ENCODE results near the gene ACKR1.

Gene ACKR1

DNA sequence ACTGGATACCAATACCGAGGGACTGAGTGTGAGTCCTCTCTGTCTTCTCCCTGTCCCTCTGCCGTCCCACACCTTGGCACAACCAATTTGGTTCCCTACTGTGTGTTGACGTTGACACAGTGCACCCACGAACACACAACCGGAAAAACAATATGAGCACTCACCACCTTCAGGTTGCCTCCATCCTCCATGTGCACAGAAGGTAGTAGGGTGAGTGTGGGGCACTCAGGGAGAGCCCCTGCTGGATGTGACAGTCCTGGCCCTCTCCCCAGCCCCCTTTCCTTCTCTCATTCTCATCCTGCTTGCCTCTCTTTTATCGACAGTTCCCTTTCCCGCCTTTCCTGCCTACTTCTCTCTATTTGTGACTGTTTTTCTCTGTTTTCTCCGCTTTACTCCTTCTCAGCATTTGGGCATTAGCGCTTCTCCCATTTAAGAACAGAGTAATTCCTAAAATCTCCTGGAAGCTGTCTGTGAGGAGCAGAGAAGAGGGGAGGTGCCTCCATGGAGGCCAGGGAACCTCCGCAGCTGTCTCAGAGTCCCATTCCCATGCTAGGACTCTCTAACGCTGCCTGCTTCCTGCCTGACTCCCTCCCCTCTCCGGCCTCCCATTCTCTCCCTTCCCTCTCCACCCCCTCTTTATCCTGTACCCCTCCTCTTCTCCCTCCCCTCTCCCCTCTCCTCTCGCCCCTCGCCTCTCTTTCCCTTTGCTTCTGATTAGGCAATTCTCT lies 16.9 kb upstream of the ACKR1 start:
- no peak for DNase-seq (ENCODE audit: low spot score)

DNA sequence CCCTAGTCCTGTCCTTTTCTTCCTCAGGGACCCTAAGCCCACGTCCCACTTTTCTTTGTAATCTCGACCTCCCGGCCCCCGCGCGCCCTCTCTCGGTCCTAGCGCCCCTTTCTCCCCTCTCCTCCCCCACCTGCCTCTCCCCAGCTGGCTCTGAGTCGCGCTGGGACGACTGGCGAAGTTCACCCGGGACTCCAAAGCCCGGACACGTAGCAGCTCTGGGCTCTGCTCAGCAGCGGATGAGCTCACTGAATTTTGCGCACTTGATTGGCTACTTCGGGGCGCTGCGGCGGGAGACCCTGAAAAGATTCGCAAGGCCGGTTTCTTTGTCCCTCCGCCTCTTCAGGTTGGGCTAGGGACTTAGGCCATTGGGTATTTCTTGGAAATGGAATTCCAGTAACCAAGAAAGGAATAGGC lies 16.3 kb upstream of the ACKR1 start:
- DNase-seq (ENCODE audit: low spot score): peak; percentile 46

DNA sequence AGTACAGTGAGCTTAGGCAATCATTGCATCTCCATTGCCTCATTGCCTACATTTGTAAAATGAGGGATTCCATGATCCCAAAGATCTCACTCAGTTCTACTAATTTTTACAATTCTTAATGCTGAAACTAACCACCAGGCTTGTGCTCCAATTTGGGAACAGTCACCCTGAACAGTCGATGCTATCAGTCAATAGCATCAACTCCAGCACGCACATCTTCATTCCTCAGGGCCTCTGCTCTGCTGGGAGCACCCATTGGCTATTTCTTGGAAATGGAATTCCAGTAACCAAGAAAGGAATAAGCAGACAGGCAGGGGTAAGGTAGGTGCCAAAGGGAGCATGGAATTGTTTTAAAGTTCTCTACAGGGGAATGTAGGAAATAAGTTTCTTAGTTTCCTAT lies 14.2 kb upstream of the ACKR1 start:
- DNase-seq (ENCODE audit: low spot score): no peak

DNA sequence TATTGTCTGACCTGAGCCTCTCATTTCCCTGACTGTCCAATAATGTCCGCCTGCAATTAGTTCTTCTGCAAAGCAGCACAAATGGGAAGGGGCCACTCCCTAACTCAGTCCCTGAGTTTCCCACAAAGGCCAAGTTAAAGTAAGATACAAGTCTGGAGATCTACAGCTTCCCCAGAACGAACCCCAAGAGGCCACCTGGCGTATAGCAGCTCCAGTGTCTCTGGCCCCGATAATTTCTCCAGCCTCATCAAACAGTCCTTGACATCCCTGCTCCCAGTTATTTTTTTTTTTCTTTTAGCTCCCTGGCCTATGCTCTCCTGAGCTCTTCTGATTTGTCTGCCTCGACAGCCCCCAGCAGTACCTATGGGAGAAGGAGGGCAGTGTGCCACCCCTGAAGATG lies 8.1 kb upstream of the ACKR1 start:
- no peak for DNase-seq (ENCODE audit: low spot score)

DNA sequence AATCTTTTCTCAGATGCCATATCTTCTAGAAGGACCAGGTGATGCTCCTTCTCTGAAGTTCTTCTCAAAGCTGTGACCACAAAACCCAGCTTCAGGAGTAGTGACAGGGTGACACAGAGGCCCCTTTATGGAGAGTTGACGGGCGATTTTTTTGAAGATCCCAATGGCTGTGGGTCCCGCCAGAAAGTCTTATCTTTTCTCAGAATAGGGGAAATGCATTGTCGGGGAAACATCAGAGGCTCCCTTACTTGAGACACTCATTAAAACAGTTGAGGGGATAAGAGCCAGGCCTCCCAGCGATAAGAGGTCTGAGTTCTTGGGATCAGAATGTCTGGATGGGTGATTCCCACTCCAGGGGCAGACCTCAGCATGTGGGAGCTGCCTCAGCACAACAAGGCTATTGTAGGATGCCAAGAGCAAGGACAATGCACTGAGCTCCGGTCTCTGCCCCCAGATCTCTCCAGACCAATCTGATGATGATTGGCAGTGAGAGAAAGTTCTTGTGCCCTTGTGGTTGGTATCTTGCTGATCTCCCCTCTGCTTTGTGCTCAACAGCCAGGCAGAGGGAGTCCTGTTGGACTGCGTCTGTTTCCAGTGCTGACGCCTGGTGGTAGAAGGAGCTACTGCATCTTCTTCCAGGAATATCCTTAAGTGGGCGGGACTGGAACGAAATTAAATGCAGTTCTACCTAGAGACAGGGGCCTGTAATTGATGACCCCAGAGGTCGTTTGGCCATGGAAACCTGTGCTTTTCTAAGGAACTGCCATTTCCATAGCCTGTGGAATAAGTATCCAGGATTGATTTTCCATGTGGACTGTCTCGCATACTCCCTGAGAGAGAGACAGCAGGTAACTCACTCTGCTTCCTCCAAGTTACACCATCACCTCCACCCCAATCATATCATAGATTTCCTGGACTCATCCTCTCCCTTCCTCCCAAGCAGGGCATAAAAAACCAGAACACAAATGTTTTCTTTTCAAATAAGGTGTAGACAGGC lies 6.8 kb upstream of the ACKR1 start:
- peak; percentile 74 for DNase-seq (ENCODE audit: low spot score)

DNA sequence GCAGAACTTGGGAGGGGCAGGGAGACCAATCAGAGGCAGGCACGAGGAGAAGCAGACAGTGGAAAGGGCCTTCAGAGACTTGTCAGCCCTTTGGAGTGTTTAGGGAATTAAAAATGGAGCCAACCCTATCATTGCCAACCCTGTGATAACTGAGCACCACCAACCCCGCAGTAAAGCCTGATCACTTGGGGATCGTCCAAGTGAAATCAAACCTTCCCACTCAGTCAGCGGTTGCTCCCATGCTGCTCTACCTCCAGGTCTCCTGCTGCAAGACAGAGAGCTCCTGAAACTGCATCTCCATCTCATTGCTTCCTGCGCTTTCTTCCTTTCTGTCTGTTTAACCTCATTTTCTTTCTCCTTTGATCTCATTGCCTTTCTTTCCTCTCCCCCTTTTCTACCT lies 4.8 kb upstream of the ACKR1 start:
- DNase-seq (ENCODE audit: low spot score): no peak

DNA sequence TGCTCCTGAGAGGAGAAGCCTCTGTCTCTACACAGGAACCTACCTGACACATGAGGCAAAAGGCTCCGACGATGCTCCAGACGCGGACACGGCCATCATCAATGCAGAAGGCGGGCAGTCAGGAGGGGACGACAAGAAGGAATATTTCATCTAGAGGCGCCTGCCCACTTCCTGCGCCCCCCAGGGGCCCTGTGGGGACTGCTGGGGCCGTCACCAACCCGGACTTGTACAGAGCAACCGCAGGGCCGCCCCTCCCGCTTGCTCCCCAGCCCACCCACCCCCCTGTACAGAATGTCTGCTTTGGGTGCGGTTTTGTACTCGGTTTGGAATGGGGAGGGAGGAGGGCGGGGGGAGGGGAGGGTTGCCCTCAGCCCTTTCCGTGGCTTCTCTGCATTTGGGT lies 3.9 kb upstream of the ACKR1 start:
- no peak for DNase-seq (ENCODE audit: low spot score)

DNA sequence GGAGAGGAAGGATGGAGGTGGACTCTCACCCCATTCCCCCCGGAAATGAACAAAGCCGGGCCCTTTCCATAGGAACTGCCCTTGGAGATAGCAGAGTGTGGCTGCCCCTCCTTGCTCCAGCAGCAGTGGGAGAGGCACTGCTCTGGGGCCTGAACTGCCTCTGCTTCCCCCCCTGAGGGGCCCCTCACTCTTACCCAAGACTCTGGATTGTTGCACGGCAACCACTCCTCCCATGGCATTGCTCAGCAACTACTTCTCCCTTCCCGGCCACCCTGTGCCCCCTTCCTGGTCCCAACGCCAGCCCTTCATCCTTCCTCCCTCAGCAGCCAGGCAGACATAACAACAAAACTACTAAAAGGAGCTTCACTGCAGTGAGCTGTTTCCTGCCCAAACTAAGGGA lies 3.0 kb upstream of the ACKR1 start:
- no peak for DNase-seq (ENCODE audit: low spot score)

DNA sequence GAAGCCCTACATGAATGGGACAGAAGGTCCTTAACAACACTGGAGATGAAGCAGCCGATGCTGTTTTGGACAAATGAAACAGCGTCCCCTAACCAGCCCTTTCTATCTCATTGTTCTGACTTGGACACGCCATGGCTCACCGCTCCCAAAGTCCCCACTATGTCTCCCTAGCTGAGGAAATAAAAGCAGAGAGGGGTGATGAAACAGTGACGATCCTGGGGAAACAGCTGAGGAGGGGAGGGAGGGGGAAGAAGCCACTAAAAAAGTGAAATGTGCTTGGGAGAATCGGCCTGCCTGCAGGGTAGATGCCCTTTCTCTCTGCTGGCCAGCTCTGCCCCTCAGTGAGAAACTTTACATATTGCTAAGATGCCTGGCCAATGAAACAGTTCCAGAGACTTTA lies 1.1 kb upstream of the ACKR1 start:
- no peak for DNase-seq (ENCODE audit: low spot score)

DNA sequence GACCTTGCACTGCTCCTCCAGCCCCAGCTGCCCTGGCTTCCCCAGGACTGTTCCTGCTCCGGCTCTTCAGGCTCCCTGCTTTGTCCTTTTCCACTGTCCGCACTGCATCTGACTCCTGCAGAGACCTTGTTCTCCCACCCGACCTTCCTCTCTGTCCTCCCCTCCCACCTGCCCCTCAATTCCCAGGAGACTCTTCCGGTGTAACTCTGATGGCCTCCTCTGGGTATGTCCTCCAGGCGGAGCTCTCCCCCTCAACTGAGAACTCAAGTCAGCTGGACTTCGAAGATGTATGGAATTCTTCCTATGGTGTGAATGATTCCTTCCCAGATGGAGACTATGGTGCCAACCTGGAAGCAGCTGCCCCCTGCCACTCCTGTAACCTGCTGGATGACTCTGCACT lies 550 bp downstream of the ACKR1 start:
- no peak for DNase-seq (ENCODE audit: low spot score)

DNA sequence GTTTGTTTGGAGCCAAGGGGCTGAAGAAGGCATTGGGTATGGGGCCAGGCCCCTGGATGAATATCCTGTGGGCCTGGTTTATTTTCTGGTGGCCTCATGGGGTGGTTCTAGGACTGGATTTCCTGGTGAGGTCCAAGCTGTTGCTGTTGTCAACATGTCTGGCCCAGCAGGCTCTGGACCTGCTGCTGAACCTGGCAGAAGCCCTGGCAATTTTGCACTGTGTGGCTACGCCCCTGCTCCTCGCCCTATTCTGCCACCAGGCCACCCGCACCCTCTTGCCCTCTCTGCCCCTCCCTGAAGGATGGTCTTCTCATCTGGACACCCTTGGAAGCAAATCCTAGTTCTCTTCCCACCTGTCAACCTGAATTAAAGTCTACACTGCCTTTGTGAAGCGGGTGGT lies 1.4 kb downstream of the ACKR1 start:
- no peak for DNase-seq (ENCODE audit: low spot score)

DNA sequence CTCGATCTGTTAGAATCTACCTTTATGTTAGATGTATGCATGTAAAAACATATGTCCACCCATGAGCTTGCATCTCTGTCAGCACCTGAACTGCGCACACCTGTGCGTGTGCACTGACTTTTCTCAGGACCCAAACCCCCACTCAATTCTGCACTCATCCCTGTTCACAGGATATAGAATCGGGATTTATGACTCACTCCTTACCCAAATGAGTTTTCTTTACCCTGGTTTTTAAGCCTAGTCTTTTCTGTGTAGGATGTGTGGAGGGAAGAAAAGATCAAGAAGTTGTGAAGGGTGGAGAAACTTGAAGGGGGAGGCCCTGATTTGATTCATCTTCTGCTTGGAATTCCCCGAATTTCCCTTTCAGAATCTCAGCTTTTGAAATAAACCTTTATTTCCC lies 2.4 kb downstream of the ACKR1 start:
- no peak for DNase-seq (ENCODE audit: low spot score)

DNA sequence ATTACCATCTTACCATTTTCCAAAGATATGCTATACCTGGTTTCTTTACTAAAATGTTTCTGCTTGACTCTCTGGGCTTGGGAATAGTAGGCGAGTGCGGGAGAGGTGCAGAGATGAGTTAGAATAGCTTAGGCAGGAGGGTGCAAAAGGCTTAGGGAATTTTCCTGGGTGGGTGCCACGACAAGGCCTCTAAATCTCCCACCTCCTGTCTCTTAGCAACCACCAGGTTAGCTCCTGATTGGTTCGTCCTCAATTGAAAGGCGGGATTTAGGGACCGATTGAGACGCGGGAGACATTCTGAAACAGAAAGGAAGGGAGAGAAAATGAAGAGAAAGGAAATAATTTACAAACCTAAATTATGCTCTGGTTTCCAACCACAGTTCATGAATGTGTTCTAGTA lies 3.1 kb downstream of the ACKR1 start:
- DNase-seq (ENCODE audit: low spot score): peak; percentile 32

DNA sequence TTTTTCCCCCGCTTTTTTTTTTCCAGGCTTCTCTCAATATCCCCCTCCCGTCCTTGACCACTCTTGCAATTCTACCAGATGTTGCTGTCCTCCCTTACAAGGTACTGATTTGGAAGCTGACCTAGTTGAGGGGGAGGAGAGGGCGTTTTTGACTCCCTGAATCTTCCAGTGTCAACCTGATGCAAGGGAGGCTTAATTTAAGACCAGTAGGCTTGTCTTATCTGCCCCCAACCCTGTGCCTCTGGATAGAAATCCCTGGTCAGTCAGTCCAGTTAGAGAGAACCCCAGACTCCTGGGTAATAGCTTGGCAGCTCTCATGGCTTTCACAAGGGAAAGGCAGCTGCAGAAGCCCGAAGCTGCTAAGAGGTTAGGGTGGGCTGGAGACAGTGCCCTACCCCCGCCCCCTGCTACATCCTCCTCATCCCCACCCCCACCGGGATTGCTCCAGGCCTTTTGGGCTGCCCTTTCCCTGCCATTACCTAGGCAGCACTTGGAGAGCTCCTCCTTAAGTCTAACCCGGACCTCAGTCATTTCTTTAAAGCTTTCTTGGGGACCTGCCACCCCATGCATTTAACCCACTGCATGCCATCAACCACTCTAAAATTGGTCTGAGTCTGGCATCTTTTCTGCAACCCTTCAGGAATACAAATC lies 3.6 kb downstream of the ACKR1 start:
- no peak for DNase-seq (ENCODE audit: low spot score)

DNA sequence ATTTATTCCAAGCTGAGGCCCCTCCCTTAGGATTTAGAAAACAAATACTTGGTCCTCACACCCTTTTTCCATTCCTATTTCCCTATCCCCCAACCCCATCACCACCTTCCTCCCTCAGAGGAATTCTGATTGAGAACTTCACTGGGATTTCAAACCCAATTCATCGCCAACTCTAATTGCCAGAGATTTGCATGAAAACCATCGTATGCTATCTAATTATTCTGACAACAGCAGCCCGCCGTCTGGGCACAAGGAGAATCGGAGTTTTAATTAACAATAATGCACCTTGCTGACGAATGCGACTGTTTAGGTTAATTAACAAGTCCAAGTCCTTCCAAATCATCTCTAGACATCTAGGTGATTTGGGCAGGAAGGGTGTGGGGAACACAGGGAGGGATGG lies 4.4 kb downstream of the ACKR1 start:
- no peak for DNase-seq (ENCODE audit: low spot score)

DNA sequence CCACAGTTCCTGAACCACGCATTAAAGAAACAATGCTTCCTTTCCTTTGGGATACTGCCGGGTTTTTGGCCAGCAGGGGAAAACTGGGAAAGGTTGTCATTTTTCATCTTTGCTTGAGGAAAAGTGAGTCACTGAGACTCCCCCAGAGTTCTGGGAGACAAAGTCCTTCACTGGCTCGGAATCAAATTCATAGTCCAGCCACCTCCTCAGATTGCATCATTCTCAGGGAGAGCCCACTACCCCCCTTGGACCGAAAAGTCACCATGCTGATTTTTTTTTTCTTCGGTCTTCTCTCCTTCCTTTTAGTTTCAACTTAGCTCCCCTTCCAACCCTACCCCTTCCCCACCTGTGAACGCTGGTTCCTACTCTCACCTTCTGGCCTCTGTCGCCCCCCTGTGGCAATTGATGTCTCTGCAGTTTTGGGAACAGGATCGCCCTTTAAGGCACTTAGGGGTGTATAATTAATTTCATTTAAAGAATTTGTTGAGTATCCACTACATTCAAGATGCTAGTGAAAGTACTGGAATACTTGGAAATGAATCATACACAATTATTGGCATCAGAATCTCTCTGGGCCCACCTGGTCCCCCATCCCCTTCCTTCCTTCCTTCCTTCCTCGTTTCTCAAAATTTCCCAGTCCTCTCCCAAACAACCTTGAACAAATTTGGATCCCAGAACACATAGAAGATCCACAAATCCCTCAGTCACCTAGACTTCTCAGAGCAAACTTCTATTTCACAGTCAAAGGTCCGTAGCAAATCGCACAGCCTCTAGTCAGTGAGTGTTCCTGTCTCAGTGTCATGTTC lies 6.9 kb downstream of the ACKR1 start:
- peak; percentile 35 for DNase-seq (ENCODE audit: low spot score)

DNA sequence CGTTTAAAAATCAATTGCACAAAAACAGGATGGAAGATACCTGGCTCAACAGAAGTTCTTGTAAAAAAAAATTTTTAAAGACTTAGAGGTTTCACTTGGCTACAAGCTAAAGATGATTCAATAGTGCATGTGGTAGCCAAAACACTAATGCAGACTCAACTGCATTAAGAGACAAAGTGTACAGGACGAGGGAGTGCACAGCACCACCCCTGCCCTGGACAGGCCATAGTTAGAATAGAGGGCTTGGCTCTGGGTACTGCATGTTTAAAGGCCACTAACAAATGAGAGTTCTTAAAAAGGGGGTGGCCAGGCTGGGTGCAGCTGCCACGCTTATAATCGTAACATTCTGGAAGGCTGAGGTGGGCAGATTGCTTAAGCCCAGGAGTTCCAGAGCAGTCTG lies 7.9 kb downstream of the ACKR1 start:
- DNase-seq (ENCODE audit: low spot score): no peak

DNA sequence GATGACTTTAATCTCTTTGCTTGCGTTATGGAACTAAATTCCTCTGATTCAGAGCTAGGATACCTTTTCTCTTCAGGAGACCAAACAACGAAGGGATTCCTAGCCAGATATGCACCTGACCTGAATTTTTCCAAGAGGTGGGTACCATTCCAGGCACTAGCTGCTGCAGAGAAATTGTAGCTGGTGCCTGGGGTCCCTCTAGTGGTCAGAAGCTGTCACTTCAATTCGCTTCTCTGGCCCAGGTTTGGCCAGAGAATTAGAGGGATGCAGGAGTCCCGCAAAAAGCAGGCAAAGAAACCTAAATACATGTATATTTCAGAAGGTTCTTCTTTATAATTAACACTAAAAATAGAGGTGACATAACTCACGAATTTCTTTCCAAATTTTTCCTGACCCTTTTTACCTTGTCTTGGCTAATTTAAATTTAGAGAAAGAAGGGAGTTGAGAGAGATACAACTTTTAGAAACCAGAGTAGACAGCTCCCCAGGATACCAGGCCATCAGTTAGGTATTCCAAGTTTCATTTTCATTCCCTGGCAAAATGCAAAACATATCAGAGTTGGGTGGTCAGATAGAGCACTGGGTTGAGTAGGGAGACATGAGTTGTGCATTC lies 9.6 kb downstream of the ACKR1 start:
- peak; percentile 38 for DNase-seq (ENCODE audit: low spot score)

DNA sequence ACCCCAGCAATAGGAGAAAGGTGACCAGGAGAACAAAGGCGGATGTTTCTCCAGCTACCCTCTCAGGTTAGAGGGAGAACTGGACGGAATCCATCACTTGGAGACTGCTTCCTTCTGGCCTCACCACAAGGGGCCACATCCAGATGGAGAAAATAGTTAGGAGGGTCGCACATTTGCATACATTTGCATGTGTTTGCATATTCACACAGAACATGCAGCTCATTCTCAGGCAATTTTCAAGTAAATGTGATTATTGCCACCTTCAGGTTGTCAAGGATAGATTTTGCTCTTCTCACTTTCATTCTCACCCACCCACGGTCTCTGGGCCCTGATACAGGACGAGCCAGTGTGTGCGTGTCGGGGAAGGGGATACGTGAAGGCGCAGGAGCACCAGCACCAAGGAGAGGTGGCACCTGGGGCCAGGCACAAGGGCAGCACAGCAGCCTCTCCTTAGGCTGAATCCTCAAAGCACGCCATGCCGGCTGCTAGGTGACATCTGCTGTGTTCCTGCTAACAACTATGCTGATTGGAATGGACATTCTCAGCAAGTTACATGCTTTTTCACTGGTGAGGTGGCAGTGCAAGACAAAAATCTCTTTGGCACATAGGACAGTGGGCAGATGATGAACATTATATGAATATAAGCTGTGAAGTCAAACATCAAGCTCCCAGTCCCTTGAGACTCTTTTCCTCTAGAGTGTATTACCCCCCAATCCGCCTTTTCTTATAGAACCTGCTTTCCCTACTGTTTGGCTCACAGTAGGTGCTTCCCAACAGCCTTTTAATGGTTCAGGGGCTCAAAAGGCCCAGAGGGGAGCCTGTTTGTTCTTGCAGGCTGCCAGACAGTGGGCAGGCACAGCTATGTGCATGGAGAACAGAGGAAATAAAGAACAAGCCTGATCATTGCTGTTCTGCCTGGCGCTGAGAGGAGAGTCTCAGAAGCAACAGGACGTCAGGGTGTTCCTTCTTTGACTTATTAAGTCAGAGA lies 14.3 kb downstream of the ACKR1 start:
- DNase-seq (ENCODE audit: low spot score): no peak

Measured in pons (tissue), 1 donor.